ENCODE results near the gene JOSD1. TPM values are rescaled to one million over a fixed set of nuclear protein-coding genes. Genes with fewer than 3 reads are reported as not detected.

JOSD1 gene
- total RNA-seq, 3 donors from 2014 or later = 60.5 to 80.8 (median 61.3) TPM

- Histone ChIP-seq H3K27ac (peak overlapping the region; percentile 91 to 99), H3K4me3 (peak overlapping the region; percentile 74 to 97 (median 89)), H3K27me3 (no peaks in the 10 kb centered on the region), H3K9me3 (no peaks in the 10 kb centered on the region), H3K4me1 (peaks cover 0 to 30% of the 10 kb centered on the region in 2 donors), H3K36me3 (no peaks in the 10 kb centered on the region)
- no peak for DNase-seq (ENCODE audit: low spot score in 2 of 2)
- no peak for TF ChIP-seq POLR2AphosphoS5 (IDR thresholded peaks at IDR 0.05)
- no peak for TF ChIP-seq POLR2A (IDR thresholded peaks at IDR 0.05)
- TF ChIP-seq CTCF (IDR thresholded peaks at IDR 0.05) = no peak
- intact Hi-C loops (cut with DNase I; ENCODE audit: low total_unique reads) = no loop called here
Observed at GRCh38 chr22:38699143-38699542, 1.6 kb downstream of the JOSD1 start.

GRCh38 chr22:38698407-38699094, 2.2 kb downstream of the JOSD1 start:
- no peaks in the 10 kb centered on the region for H3K27me3 ChIP-seq
- H3K9me3 ChIP-seq = no peaks in the 10 kb centered on the region
- H3K4me1 ChIP-seq = peaks cover 0 to 30% of the 10 kb centered on the region in 2 donors
- peak overlapping the region; percentile 91 to 99 for H3K27ac ChIP-seq
- peak overlapping the region; percentile 74 to 97 (median 89) for H3K4me3 ChIP-seq
- intact Hi-C loops (cut with DNase I; ENCODE audit: low total_unique reads) = no loop called here
- DNase-seq (ENCODE audit: low spot score in 2 of 2) = no peak
- no peaks in the 10 kb centered on the region for H3K36me3 ChIP-seq
- TF ChIP-seq POLR2A (IDR thresholded peaks at IDR 0.05) (no peak), CTCF (IDR thresholded peaks at IDR 0.05) (no peak), POLR2AphosphoS5 (IDR thresholded peaks at IDR 0.05) (no peak)

GRCh38 chr22:38697425-38698089, 3.2 kb downstream of the JOSD1 start:
- Histone ChIP-seq H3K9me3 (no peaks in the 10 kb centered on the region), H3K27me3 (no peaks in the 10 kb centered on the region), H3K27ac (peak overlapping the region; percentile 62 to 91), H3K36me3 (no peaks in the 10 kb centered on the region), H3K4me3 (peak overlapping the region in 1 of 3 donors; percentile 97), H3K4me1 (peaks cover 0 to 30% of the 10 kb centered on the region in 2 donors)
- intact Hi-C loops (cut with DNase I; ENCODE audit: low total_unique reads) = no loop called here
- TF ChIP-seq POLR2AphosphoS5 (IDR thresholded peaks at IDR 0.05) = no peak
- TF ChIP-seq CTCF (IDR thresholded peaks at IDR 0.05) = no peak
- no peak for TF ChIP-seq POLR2A (IDR thresholded peaks at IDR 0.05)
- DNase-seq (ENCODE audit: low spot score in 2 of 2) = no peak

- Histone ChIP-seq H3K4me3 (peak overlapping the region in 1 of 3 donors; percentile 97), H3K36me3 (no peaks in the 10 kb centered on the region), H3K27me3 (no peaks in the 10 kb centered on the region), H3K9me3 (no peaks in the 10 kb centered on the region), H3K27ac (peak overlapping the region; percentile 62 to 91), H3K4me1 (peaks cover 0 to 30% of the 10 kb centered on the region in 2 donors)
- intact Hi-C loops (cut with DNase I; ENCODE audit: low total_unique reads) = no loop called here
- TF ChIP-seq POLR2A (IDR thresholded peaks at IDR 0.05) (no peak), CTCF (IDR thresholded peaks at IDR 0.05) (no peak), POLR2AphosphoS5 (IDR thresholded peaks at IDR 0.05) (no peak)
- DNase-seq (ENCODE audit: low spot score in 2 of 2) = peak in 1 of 2 donors; percentile 20
Observed at GRCh38 chr22:38696606-38697424, 3.9 kb downstream of the JOSD1 start.

Data from breast epithelium (tissue), 4 donors.